C4-2B (cell line): ENCODE results near the gene PCDHGB4.

Experiments used
- ZFX ChIP-seq: fragments of 450-650 bp; IDR thresholded peaks from 2 replicates; pipeline ENCODE4 v1.6.1; 2017
- TF ChIP-seq, protein P1 (sequence below): fragments of 450-650 bp; conservative IDR thresholded peaks from 2 replicates; pipeline ENCODE4 v1.5.1; 2017; ENCODE audit warnings: mild to moderate bottlenecking

GRCh38 chr5:141420855-141421488, 33.5 kb downstream of the PCDHGB4 start, which contains the start of gene PCDHGA11:
- TF ChIP-seq, protein P1, sequence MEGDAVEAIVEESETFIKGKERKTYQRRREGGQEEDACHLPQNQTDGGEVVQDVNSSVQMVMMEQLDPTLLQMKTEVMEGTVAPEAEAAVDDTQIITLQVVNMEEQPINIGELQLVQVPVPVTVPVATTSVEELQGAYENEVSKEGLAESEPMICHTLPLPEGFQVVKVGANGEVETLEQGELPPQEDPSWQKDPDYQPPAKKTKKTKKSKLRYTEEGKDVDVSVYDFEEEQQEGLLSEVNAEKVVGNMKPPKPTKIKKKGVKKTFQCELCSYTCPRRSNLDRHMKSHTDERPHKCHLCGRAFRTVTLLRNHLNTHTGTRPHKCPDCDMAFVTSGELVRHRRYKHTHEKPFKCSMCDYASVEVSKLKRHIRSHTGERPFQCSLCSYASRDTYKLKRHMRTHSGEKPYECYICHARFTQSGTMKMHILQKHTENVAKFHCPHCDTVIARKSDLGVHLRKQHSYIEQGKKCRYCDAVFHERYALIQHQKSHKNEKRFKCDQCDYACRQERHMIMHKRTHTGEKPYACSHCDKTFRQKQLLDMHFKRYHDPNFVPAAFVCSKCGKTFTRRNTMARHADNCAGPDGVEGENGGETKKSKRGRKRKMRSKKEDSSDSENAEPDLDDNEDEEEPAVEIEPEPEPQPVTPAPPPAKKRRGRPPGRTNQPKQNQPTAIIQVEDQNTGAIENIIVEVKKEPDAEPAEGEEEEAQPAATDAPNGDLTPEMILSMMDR = peak; percentile 86
- no peak for TF ChIP-seq ZFX
